ENCODE results near the gene ITGB6.

Gene ITGB6

GRCh38 chr2:160110674-160111239 lies 89.3 kb downstream of the ITGB6 start:
- no peak for TF ChIP-seq CTCF (IDR thresholded peaks at IDR 0.05; ENCODE audit: borderline replicate concordance, extremely low read depth, low read length, poor library complexity, severe bottlenecking)
- TF ChIP-seq EZH2 (IDR thresholded peaks at IDR 0.05; ENCODE audit: borderline replicate concordance, low read depth, low read length, severe bottlenecking) = no peak
- ATAC-seq (ENCODE audit: insufficient read depth, low read depth) (0 out of 3 replicates have a peak, but pooled peaks have one; percentile 5), DNase-seq (no peak)
- H3K9ac ChIP-seq (ENCODE audit: low read depth, low read length) = no peak overlapping the region
- H3K27me3 ChIP-seq (ENCODE audit: insufficient read depth, low read length, poor library complexity) = no peaks in the 10 kb centered on the region
- no peaks in the 10 kb centered on the region for H3K9me3 ChIP-seq (ENCODE audit: insufficient read depth, low read length, severe bottlenecking)
- peak overlapping the region; percentile 25; the same call in 1 of the 2 replicates for H2AFZ ChIP-seq (ENCODE audit: low read depth, low read length)
- H3K27ac ChIP-seq (ENCODE audit: low read length) = peak overlapping the region; percentile 58
- H3K4me3 ChIP-seq (ENCODE audit: low read depth in 1 of 2, low read length in 2 of 2) = no peak overlapping the region
- H3K4me1 ChIP-seq (ENCODE audit: insufficient read depth, low read length) = peaks cover 8% of the 10 kb centered on the region
- H4K20me1 ChIP-seq (ENCODE audit: insufficient read depth, low read length) = no peaks in the 10 kb centered on the region
- no peak overlapping the region for H3K4me2 ChIP-seq (ENCODE audit: insufficient read depth, low read length)
- H3K79me2 ChIP-seq (ENCODE audit: insufficient read depth, low read length) = no peaks in the 10 kb centered on the region
- no peaks in the 10 kb centered on the region for H3K36me3 ChIP-seq (ENCODE audit: insufficient read depth, low read length)

DNA sequence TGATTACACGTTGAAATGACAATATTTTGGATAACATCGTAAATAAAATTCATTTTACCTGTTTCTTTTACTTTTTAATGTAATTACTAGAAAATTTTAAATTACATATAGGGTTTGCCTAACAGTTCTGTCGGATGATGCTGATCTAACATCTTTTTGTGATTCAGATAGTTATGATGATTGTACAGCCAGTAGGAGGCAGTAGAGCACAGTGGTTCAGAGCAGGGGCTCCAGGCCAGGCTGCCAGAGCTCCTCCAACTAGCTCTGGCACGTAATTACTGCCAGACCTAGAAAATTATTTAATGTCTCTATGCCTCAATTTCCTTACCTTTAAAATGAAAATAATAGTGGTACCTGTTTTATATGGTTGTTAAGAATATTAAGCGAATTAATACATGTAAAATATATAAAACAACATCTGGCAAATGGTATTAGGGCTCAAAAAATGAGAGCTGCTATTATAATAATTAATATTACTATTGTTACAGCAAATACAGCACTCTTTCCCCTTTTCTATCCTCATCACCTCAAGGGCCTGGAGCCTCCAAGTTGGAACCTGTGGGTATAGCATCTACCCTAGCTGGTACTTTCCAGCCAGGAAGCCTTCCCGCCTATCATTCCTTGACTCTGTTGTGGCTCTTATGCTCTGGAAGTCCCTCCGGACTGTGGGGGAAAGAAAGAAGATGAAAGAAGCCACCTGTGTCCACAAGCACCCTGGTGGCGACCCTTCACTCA lies 90.0 kb downstream of the ITGB6 start:
- DNase-seq = peak; percentile 78

DNA sequence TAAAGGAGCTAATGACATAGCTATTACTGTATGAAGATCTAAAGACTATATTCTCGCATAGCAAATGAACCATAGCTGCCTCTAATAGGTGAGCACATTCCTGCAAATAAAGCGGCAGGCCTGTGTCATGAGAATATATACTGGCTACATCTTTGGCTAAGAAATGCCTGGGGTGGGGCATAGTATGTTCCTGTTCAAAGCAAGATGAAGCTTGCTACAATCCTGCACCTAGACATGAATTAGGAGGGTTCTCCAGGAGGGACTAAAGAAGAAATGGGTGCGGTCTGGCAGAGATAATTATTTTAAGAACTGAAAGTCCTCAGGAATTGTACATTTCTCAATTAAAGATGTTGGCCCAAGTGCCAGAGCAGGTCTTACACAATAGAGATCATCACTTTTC lies 90.8 kb downstream of the ITGB6 start:
- Histone ChIP-seq H3K9ac (ENCODE audit: low read depth, low read length) (no peak overlapping the region), H3K4me2 (ENCODE audit: insufficient read depth, low read length) (no peak overlapping the region), H3K79me2 (ENCODE audit: insufficient read depth, low read length) (no peaks in the 10 kb centered on the region), H4K20me1 (ENCODE audit: insufficient read depth, low read length) (no peaks in the 10 kb centered on the region), H3K36me3 (ENCODE audit: insufficient read depth, low read length) (no peaks in the 10 kb centered on the region), H3K27ac (ENCODE audit: low read length) (no peak overlapping the region), H2AFZ (ENCODE audit: low read depth, low read length) (no peak overlapping the region), H3K27me3 (ENCODE audit: insufficient read depth, low read length, poor library complexity) (no peaks in the 10 kb centered on the region), H3K9me3 (ENCODE audit: insufficient read depth, low read length, severe bottlenecking) (no peaks in the 10 kb centered on the region), H3K4me3 (ENCODE audit: low read depth in 1 of 2, low read length in 2 of 2) (no peak overlapping the region), H3K4me1 (ENCODE audit: insufficient read depth, low read length) (peaks cover 8% of the 10 kb centered on the region)
- no peak for DNase-seq
- TF ChIP-seq EZH2 (IDR thresholded peaks at IDR 0.05; ENCODE audit: borderline replicate concordance, low read depth, low read length, severe bottlenecking) (no peak), CTCF (IDR thresholded peaks at IDR 0.05; ENCODE audit: borderline replicate concordance, extremely low read depth, low read length, poor library complexity, severe bottlenecking) (no peak)
- no peak for ATAC-seq (ENCODE audit: insufficient read depth, low read depth)

More for the DNA sequence above, 90.0 kb downstream of the ITGB6 start:
- no peak overlapping the region for H3K4me2 ChIP-seq (ENCODE audit: insufficient read depth, low read length)
- H3K4me3 ChIP-seq (ENCODE audit: low read depth in 1 of 2, low read length in 2 of 2) = no peak overlapping the region
- H3K27me3 ChIP-seq (ENCODE audit: insufficient read depth, low read length, poor library complexity) = no peaks in the 10 kb centered on the region
- H3K27ac ChIP-seq (ENCODE audit: low read length) = peak overlapping the region; percentile 58
- no peaks in the 10 kb centered on the region for H3K9me3 ChIP-seq (ENCODE audit: insufficient read depth, low read length, severe bottlenecking)
- H3K79me2 ChIP-seq (ENCODE audit: insufficient read depth, low read length) = no peaks in the 10 kb centered on the region
- TF ChIP-seq CTCF (IDR thresholded peaks at IDR 0.05; ENCODE audit: borderline replicate concordance, extremely low read depth, low read length, poor library complexity, severe bottlenecking) (peak; percentile 82), EZH2 (IDR thresholded peaks at IDR 0.05; ENCODE audit: borderline replicate concordance, low read depth, low read length, severe bottlenecking) (no peak)
- peak overlapping the region; percentile 25; the same call in 1 of the 2 replicates for H2AFZ ChIP-seq (ENCODE audit: low read depth, low read length)
- H3K9ac ChIP-seq (ENCODE audit: low read depth, low read length) = no peak overlapping the region
- H3K4me1 ChIP-seq (ENCODE audit: insufficient read depth, low read length) = peaks cover 8% of the 10 kb centered on the region
- no peaks in the 10 kb centered on the region for H3K36me3 ChIP-seq (ENCODE audit: insufficient read depth, low read length)
- ATAC-seq (ENCODE audit: insufficient read depth, low read depth) = peak; percentile 99
- H4K20me1 ChIP-seq (ENCODE audit: insufficient read depth, low read length) = no peaks in the 10 kb centered on the region
